ENCODE results near the gene GPD2.

Gene GPD2

DNA sequence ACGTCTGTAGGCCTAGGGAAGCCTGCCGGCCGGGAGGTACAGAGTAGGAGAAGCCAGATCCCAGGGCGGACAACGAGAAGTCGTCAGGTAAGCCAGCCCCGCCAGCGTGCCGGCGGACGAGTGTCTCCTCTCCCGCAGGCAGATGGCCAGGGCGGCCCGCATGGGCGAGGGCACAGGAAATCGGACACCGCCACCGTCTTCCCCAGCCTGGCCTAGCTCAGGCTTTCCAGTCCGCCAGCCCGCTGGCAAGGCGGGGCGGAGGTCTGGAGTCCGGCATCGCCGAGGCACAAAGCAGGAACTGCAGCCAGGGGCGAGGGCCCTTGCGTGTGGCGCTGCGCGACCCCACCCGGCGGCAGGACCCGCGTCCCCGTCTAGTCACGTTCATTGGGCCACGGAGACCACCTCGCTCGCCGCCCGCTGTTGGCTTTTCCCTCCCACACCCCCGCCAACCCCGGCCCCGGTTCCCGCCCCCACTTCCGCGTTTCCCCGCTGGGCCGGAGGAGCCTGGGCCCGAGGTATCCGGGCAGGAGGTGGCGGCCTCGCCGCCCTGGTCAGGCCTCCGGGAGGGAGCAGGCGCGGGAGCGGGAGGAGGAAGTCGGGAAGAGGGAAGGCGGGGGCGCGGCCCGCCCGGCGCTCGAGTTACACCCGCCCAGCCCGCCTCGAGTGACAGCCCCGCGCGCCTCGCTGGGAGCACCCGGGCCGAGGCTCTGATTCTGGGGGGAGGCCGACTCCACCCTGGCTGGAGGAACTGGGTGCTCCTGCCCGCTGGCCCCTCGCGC is at the start of gene GPD2:
GPD2 (plus strand) TSS at position 662 of the 779 bp plus-strand sequence. CDS start 39,727 bp downstream, outside the sequence.
- DNase-seq, result peak; percentile 88

- no peak for DNase-seq
These were observed 42.0 kb upstream of the GPD2 start for GRCh38 chr2:156394033-156394741.

GRCh38 chr2:156396126-156396525 is 40.1 kb upstream of the GPD2 start:
- DNase-seq, result peak; percentile 24

DNA sequence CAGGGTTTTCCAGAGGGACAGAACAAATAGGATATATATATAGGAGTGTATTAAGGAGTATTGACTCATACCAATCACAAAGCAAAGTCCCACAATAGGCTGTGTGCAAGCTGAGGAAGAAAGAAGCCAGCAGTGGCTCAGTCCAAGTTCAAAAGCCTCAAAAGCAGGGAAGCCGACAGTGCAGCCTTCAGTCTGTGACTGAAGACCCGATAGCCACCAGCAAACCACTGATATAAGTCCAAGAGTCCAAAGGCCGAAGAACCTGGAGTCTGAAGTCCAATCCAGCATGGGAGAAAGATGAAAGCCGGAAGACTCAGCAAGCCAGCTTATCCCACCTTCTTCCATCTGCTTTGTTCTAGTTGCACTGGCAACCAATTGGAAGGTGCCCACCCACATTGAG is 39.0 kb upstream of the GPD2 start:
- no peak for DNase-seq

GRCh38 chr2:156398176-156398575 is 38.0 kb upstream of the GPD2 start:
- peak; percentile 14 for DNase-seq

DNA sequence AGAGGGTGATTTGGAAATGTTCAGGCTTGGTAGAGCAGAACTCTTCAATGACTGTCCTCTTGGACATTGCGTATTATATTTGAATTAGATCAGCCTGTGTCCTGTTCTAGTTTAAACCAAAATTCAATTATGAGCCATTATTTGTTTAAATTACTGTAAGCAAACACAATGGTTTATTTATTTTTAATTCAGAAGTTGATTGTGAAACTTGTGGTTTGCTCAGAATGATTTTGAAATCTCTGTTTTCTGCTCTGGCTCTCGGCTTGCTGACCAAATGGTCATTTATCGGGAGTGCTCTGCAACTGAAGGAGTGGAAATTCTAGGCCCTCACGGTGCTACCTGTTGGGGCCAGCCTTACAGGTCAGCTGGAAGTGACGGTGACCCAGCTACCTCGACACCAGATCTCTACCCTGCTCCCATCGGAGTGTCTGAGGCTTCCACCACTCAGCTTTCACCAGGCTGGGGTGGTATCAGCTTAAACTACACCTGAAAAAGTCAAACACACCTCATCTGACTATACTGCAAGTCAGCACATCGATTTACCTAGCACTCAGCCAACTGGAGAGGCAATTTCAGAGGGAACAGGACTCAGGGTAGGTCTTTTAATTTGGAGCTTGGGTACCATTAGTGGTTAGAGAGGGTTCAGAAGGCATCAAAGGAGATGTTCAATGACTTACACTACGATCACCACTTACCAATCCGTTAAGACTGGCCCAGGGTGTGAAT is 36.8 kb upstream of the GPD2 start:
- DNase-seq, result peak; percentile 11

DNA sequence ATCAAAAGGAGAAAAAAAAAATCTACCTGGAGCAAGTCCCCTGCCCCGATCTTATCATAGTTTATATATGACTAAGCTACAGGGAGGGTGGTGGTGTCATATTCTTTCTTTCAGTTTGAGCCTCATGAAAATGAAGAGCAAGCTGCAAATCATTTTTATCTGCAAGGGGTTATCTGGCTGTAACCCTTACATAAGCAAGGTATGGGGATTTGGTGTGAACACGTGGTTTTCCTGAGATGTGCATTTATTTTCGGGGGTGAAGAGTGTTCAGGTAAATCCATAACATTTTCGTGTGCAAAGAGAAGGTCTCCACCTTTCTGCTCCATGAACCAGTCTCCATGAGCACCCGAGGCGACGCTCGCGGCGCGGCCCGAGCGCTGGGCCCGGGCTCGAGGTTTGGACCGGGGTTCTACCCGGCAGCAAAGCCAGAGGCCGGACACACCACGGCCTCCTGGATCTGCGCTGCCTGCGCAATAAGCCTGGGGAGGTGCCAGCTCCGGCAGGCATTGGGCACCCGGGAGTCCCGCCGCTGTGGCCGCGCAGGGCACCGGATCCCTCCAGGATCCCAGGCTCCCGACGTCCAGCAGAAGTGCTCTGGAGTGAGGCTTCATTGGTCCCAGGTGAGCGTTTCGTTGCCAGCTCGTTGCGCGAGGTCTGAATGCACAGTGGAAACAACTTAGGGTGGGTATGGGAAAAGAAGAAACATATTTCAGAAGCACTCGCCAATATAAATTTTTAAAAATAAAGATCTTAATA is 36.1 kb upstream of the GPD2 start:
- peak; percentile 74 for DNase-seq

DNA sequence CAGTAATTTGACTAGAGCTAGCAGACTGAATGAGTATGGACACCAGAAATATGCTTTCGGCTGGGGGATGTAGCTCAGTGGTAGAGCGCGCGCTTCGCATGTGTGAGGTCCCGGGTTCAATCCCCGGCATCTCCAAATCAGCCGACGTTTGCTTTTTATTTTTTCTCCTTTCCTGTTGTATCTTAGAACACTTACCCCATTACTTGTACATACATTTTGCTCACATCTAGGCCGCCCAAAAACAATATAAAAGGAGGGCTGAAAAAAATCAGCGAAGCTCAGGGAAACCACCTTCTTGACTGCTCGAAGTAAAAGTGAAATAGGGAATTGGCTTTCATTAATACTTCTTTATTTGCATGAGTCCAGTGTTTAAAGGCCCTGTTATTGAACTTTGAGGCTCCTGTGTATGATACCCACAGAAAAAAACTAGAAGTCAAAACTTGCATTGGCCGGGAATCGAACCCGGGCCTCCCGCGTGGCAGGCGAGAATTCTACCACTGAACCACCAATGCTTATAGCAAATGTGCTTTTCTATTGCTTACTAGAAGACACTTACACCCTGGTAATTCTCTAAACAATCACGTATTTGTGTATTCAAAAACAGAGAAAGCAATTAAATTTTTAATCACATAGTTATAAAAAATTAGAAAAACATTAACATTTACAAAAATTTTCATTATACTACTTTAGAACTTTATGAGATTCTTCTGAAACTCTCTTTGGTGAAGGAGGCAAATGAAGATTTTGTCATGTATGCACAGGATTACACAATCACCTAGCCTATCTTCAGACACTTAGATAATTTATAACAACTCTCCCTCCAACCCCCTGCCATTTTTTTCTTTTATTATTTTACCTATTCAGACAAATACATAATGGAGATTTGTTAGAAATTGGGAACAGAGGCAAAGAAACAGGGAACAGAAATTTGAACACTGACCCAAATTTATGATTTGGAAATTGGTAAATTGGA is 35.2 kb upstream of the GPD2 start:
- peak; percentile 89 for DNase-seq

DNA sequence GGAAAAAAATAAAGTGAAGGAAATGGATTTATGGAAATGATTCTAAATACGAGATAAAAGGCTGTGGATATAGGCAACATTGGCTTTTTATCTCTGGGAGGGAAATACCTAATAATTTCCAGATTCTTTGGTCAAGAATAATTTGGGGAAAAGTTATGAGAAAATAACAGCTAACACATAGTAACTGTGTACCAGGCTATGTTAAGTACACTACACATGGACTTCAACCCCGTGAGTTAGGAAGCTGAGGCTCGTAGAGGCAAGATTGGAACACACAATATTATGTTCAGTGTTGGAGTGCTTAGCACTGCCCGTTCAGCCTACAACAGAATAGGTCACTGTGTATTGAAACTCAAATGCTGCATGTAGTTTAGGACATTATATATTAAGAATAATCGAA is 34.3 kb upstream of the GPD2 start:
- DNase-seq, result no peak

DNA sequence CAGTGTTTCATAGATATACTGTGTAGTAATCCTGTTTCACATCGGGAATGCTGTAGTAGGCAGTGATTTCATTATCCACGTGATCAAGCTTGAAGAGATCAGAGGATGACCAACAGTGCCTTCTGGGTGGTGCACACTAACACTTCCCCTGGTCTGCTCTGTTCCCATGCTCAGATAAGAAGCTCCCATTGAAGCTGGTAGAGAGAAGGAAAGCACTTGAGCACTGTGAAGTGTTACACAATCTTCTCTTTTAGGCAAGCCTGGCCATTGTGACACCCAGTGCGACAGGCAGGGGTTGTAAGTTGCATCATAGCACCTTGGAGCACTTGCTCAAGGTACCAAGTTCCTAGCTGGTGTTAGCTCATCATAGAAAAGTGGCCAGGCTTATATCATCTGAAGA is 30.6 kb upstream of the GPD2 start:
- peak; percentile 83 for DNase-seq

DNA sequence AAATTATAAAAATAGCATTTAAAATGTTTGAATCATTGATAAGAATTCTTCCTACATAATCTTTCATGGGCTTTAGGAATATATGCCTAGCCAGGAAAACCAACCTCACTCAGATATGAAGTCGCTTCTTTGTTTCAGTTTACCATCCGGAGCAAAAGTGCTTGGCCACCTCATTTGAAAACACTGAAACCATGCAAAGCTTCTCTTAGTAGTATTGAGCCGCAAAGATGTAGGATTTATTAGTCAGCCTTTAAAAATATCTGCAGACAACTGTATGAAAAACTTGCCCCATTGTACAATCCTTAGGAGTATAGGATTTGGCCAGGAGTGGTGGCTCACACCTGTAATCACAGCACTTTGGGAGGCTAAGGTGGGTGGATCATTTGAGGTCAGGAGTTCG is 24.3 kb upstream of the GPD2 start:
- DNase-seq, result no peak

GRCh38 chr2:156421851-156422250 is 14.3 kb upstream of the GPD2 start:
- DNase-seq, result no peak

GRCh38 chr2:156423674-156424282 is 12.4 kb upstream of the GPD2 start:
- DNase-seq, result no peak

GRCh38 chr2:156427074-156427473 is 9.1 kb upstream of the GPD2 start:
- DNase-seq, result peak; percentile 76

GRCh38 chr2:156429211-156429610 is 7.0 kb upstream of the GPD2 start:
- no peak for DNase-seq

DNA sequence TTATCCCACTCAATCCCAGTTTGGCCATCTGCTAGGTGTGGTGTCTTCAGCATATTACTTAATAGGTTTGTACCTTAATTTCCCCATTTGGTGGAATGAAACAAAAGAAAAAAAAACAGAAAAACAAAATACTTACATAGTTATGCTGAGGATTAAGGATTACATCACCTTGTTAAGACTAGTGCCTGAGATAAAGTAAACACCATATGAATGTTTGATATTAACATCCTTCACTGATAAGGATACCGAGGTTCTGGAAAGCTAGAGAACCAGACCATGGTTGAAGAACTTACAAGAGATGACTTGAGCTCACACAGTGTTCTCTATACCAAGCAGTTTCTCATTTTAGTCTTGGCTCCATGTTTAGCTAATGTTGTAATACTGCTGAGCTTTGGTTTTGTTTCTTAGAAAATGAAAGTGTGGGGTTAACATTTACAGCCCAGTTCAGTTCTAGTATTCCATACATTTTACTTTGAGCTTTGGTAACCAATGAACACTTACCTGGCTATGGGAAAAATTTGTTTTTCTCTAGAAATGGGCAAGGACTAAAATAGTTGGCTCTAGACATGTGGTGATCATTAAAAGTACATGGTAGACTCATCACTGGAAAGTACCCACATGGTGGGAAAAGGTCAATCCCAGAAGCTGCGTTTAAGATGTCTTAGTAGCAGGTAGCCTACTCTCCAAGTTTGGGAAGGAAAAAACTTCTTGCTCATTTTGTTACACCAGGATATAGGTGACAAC is 5.8 kb upstream of the GPD2 start:
- DNase-seq, result no peak

GRCh38 chr2:156430980-156431358 is 5.2 kb upstream of the GPD2 start:
- DNase-seq, result peak; percentile 80

DNA sequence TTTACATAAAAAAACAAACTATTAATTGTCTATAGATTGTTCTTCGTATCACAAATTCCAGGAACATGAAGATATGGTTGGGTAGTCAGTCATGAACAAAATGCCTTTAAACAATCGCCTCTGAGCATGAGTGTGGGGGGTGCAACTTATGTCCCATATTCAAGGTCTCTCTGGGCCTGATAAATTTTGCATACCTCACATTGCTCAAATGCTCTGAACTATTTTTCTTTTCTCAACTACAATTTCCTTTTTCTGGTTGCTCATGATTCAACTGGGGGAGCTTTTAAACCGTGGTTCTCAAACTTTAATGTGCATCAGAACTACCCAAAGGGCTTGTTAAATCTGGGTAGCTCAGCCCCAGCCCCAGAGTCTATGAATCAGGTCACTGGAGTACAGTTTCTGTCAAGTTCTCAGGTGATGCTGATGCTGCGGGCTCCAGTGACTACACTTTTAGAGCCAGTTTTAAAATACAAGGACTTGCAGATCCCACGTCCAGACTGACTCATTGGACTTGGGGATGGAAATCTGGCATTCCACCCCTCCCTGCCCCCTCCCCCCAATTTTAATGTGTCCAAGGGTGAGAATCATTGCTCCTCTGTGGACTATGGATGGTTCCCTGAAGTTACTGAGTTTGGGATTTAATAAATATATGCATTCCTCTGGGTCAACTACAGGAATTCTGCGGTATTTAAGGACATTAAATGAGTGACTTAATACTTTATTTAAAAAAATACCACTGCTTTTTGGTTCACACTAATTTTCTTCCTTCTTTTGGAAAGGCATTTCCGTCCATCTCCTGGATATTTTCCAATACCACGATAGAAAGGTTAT is 1.5 kb upstream of the GPD2 start:
- no peak for DNase-seq

- no peak for DNase-seq
These were observed 822 bp upstream of the GPD2 start for GRCh38 chr2:156435396-156435717.

All from hematopoietic multipotent progenitor cell treated with erythropoietin and hydrocortisone succinate and interleukin-3 and kit ligand, for 4 days (in vitro differentiated cells).